GM12878 (cell line): Measurements from ENCODE around the gene GSX1. TPM values are rescaled to one million over a fixed set of nuclear protein-coding genes. Genes with fewer than 3 reads are reported as not detected.

Experiments used
- BRCA1 ChIP-seq: IDR thresholded peaks from 2 replicates; pipeline ENCODE4 v1.6.1; 2011; ENCODE audit warnings: low read depth, low read length, improper control_type of control experiment
- CBFB ChIP-seq: IDR thresholded peaks from 2 replicates; pipeline ENCODE4 v1.6.1; 2016; ENCODE audit warnings: antibody characterized with exemption, low read depth
- CBX5 ChIP-seq: sonication (generic); IDR thresholded peaks from 2 replicates; pipeline ENCODE4 v1.6.1; 2016; ENCODE audit warnings: low read depth, moderate library complexity, mild to moderate bottlenecking, inconsistent platforms
- MEF2A ChIP-seq: IDR thresholded peaks from 2 replicates; pipeline ENCODE4 v1.6.1; 2011; ENCODE audit warnings: low read depth, mild to moderate bottlenecking, low read length, moderate library complexity; ENCODE audit not compliant: insufficient read depth
- MYC ChIP-seq: IDR thresholded peaks from 2 replicates; pipeline ENCODE4 v1.6.1; 2011; ENCODE audit warnings: mild to moderate bottlenecking, low read length, moderate library complexity, inconsistent platforms; ENCODE audit not compliant: insufficient read depth, insufficient replicate concordance, insufficient read length, severe bottlenecking
- PAX8 ChIP-seq: fragments of 450-650 bp; IDR thresholded peaks from 2 replicates; pipeline ENCODE4 v1.6.1; 2017; ENCODE audit warnings: mild to moderate bottlenecking, moderate library complexity
- PRDM15 ChIP-seq: fragments of 450-650 bp; formaldehyde crosslinking; IDR thresholded peaks from 2 replicates; pipeline ENCODE4 v1.4.0; 2020; ENCODE audit warnings: mild to moderate bottlenecking, moderate library complexity
- RCOR1 ChIP-seq: conservative IDR thresholded peaks from 2 replicates; pipeline ENCODE4 v1.6.1; 2012; ENCODE audit warnings: low read depth, low read length, improper control_type of control experiment
- RELA ChIP-seq: fragments of 450-650 bp; IDR thresholded peaks from 2 replicates; pipeline ENCODE4 v1.8.0; 2014; ENCODE audit warnings: borderline replicate concordance; ENCODE audit not compliant: partially characterized antibody
- SIX5 ChIP-seq: IDR thresholded peaks from 2 replicates; pipeline ENCODE4 v1.6.1; 2011; ENCODE audit warnings: mild to moderate bottlenecking, low read depth, low read length, moderate library complexity; ENCODE audit not compliant: severe bottlenecking
- SPI1 ChIP-seq: IDR thresholded peaks from 2 replicates; pipeline ENCODE4 v1.6.1; 2011; ENCODE audit warnings: low read depth, mild to moderate bottlenecking, low read length, moderate library complexity, borderline replicate concordance; ENCODE audit not compliant: insufficient read depth
- SRF ChIP-seq, 2 experiments: IDR thresholded peaks; 2 replicates each; pipeline ENCODE4 v1.6.1; 2011; ENCODE audit warnings: low read depth in 2 of 2, low read length in 2 of 2, mild to moderate bottlenecking in 1 of 2, moderate library complexity in 1 of 2
- polyA plus RNA-seq, 11 experiments: library from polyadenylated mRNA; depleted of rRNA in 4 of 11; unstranded in 6 of 11; stranded (reverse) in 5 of 11; fragments of >200 nt; fragmentation: Nextera tagmentation in 4 of 11; fragmentation: Illumina TruSeq in 1 of 11; extraction: Ambion mirVana in 4 of 11; extraction: Trizol in 1 of 11; gene quantifications; 1 replicate in 1 of 11; 2 replicates in 10 of 11; pipeline versions ENCODE4 v1.2.1 to v1.2.3, GENCODE V29; 2011 to 2016; ENCODE audit warnings: inconsistent platforms in 2 of 11, missing spikeins in 2 of 11, low read depth in 1 of 11
- total RNA-seq, 4 experiments: library from RNA; depleted of rRNA in 3 of 4; stranded (reverse); fragments of >200 nt in 3 of 4; fragmentation: Illumina TruSeq in 1 of 4; extraction: Trizol in 1 of 4; gene quantifications; 2 replicates each; pipeline versions ENCODE4 v1.2.1 to v1.2.3, GENCODE V29; 2013 to 2021
- TF ChIP-seq, protein P1 (sequence below): IDR thresholded peaks from 2 replicates; pipeline ENCODE4 v1.6.1; 2011; ENCODE audit warnings: borderline replicate concordance, low read depth, mild to moderate bottlenecking, moderate library complexity, mixed read lengths, low read length; ENCODE audit not compliant: insufficient read depth; ENCODE audit errors: extremely low read length
- TF ChIP-seq, protein P2 (sequence below): fragments of 450-650 bp; IDR thresholded peaks from 2 replicates; pipeline ENCODE4 v1.6.1; 2018; ENCODE audit warnings: borderline replicate concordance, mild to moderate bottlenecking; ENCODE audit not compliant: partially characterized antibody

GSX1 gene
- total and polyA plus RNA-seq, 10 of the 15 experiments (the other 5 are each of a cell fraction or from before 2014, with no cell fraction given) = not detected

GRCh38 chr13:27824121-27824520 lies 31.8 kb downstream of the GSX1 start (continued):
- TF ChIP-seq, protein P1, sequence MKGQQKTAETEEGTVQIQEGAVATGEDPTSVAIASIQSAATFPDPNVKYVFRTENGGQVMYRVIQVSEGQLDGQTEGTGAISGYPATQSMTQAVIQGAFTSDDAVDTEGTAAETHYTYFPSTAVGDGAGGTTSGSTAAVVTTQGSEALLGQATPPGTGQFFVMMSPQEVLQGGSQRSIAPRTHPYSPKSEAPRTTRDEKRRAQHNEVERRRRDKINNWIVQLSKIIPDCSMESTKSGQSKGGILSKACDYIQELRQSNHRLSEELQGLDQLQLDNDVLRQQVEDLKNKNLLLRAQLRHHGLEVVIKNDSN = no peak
- no peak for TF ChIP-seq MYC
- TF ChIP-seq, protein P2, sequence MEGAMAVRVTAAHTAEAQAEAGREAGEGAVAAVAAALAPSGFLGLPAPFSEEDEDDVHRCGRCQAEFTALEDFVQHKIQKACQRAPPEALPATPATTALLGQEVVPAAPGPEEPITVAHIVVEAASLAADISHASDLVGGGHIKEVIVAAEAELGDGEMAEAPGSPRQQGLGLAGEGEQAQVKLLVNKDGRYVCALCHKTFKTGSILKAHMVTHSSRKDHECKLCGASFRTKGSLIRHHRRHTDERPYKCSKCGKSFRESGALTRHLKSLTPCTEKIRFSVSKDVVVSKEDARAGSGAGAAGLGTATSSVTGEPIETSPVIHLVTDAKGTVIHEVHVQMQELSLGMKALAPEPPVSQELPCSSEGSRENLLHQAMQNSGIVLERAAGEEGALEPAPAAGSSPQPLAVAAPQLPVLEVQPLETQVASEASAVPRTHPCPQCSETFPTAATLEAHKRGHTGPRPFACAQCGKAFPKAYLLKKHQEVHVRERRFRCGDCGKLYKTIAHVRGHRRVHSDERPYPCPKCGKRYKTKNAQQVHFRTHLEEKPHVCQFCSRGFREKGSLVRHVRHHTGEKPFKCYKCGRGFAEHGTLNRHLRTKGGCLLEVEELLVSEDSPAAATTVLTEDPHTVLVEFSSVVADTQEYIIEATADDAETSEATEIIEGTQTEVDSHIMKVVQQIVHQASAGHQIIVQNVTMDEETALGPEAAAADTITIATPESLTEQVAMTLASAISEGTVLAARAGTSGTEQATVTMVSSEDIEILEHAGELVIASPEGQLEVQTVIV = no peak
- TF ChIP-seq CBFB = no peak
- TF ChIP-seq SPI1 = no peak
- TF ChIP-seq SRF (IDR thresholded peaks at IDR 0.05; ENCODE audit: low read depth in 2 of 2, low read length in 2 of 2) = no peak
- TF ChIP-seq BRCA1 = no peak
- TF ChIP-seq CBX5 = no peak
- no peak for TF ChIP-seq RCOR1
- no peak for TF ChIP-seq MEF2A
- TF ChIP-seq SIX5 = no peak
- TF ChIP-seq PRDM15 (CRISPR knock-in tag) = no peak
- no peak for TF ChIP-seq RELA
- TF ChIP-seq PAX8 = no peak
